NCI-H2171 treated with DMSO at 0.1 percent for 48 hours (cell line): ENCODE data around the gene TBC1D5.
A peak's percentile ranks its signal among the peaks of the same experiment; 100 is the strongest.
"Not testable (repeated sequence)": the region's sequence is repeated elsewhere in the genome, so short reads cannot be mapped to it uniquely, and the experiment has no call there.

Experiments
- DNase-seq: peaks from one replicate; lab custom pipeline; 2025; lab: John Stamatoyannopoulos, UW

Gene TBC1D5

DNA sequence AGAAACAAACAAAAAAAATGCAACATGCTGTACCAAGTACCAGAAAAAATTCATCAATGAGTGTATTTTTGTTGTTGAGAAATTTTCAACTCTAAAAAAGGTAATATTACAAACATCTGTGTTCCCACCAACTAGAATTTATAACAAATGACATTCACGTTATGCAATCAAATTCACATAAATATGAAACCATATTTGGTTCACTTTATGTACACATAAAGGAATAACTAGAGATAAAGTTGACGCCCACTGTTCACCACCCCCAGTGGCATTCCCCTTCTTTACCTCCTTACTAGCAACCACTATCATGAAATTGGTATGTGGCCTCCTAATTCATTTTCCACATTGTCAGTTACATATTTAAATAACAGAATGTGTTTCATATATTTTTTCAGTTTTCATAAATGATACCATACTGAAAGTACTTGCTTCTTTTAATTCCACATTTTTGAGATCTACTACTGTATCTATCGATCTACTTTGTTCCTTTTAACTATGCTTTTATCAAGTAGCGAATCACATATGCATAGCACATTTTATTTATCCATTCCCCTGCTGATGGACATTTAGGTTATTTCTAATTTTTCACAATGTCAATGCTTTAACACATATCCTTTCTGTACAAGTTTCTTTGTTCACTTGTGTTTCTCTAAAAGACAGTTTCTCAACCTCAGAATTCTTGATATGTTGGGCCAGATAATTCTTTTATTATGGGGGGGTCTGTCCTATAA, 34.5 kb downstream of the TBC1D5 start:
- no peak for DNase-seq

DNA sequence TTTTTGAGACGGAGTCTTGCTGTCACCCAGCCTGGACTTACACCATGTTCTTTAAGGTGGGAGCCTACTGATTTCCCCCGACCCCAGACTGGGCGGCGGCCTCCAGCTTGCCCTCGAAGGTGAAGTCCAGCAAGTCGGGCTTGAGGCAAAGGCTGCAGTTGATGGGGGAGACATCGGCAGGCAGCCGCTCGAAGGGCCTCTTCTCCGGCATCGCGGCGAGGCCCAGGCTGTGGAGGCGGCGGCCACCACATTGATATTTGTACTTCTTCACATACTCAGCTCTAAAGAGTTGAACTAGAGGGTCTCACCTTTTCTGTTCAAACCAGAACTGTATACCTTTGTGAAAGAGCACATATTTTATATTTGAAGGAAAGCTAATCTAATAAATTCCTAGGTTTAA, 36.4 kb downstream of the TBC1D5 start:
- DNase-seq, result not testable (repeated sequence)

DNA sequence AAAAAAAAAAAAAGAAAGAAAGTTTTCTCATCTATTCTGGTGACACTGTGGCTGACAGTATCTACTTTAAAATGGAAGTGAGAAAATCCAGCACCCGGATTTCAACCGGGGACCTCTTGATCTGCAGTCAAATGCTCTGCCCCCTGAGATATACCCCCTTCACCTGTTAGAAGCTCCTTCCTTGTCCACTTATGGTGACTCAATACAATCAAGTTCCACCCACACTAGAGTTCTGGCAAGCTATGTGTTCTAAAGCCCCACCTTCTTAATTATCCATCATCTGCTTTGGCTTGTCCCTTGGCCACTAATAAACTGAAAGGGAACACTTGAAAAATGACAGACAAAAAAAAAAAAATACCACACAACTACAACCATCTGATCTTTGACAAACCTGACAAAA, 42.6 kb downstream of the TBC1D5 start:
- DNase-seq, result not testable (repeated sequence)

- not testable (repeated sequence) for DNase-seq
Observed at GRCh38 chr3:17695665-17696064, 46.8 kb downstream of the TBC1D5 start.

DNA sequence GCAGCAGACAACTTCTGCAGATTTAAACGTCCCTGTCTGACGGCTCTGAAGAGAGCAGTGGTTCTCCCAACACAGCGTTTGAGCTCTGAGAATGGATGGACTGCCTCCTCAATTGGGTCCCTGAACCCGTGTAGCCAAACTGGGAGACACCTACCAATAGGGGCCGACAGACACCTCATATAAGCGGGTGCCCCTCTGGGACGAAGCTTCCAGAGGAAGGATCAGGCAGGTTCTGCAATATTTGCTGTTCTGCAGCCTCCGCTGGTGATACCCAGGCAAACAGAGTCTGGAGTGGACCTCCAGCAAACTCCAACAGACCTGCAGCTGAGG, 48.8 kb downstream of the TBC1D5 start:
- DNase-seq, result not testable (repeated sequence)

GRCh38 chr3:17692846-17693669, 49.4 kb downstream of the TBC1D5 start:
- not testable (repeated sequence) for DNase-seq

GRCh38 chr3:17687566-17687965, 54.9 kb downstream of the TBC1D5 start:
- DNase-seq, result no peak

GRCh38 chr3:17686613-17687012, 55.8 kb downstream of the TBC1D5 start:
- no peak for DNase-seq

DNA sequence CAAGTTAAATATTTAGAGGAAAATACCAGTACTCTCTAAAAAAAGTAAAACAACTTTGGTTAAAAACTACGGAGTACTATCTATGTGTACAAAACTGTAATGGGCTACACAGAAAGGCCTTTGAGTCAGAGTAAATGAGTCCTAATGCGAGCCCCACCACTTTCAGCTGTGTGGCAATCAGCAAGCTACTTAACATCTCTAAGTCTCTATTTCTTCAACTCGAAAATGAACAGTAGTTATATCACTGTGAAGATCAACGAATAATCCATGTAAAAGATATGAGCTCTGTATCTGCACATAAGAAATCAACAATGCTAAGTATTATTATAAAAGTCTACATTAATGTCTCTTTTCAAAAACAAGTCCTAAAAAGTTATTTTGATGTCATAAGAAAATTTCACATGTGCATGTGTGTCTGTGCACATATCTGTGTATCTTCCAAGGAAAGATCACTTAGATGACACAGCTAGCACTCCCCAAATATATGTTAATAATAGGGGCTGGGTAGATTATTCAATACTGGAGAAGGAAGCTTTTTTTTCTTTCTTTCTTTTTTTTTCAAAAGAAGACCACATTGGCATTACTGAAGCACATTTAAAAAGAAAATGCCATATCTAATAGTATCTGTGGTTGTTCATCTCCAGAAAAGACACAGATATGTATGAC, 58.8 kb downstream of the TBC1D5 start:
- DNase-seq, result no peak

DNA sequence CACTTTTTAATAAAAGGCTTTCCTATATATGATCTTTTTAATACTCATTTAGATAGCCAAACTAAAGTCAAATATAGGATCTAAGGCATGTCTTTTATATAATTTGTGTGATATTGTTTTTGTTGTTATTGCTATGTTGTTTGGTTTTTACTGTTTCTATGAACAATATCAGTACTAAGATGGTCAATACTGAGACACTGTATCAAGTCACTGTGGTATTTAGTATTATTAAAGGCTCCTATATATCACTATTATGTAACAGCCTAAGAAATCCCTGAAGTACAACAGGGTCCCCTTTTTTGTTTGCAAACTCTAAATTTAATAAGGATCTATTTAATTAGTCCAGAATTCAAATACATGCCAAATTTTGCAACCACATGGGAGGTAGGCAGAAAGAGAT, 61.9 kb downstream of the TBC1D5 start:
- DNase-seq, result no peak

- DNase-seq, result no peak
Observed at GRCh38 chr3:17678116-17678741, 64.2 kb downstream of the TBC1D5 start.

- no peak for DNase-seq
Observed at GRCh38 chr3:17674082-17674686, 68.2 kb downstream of the TBC1D5 start.

DNA sequence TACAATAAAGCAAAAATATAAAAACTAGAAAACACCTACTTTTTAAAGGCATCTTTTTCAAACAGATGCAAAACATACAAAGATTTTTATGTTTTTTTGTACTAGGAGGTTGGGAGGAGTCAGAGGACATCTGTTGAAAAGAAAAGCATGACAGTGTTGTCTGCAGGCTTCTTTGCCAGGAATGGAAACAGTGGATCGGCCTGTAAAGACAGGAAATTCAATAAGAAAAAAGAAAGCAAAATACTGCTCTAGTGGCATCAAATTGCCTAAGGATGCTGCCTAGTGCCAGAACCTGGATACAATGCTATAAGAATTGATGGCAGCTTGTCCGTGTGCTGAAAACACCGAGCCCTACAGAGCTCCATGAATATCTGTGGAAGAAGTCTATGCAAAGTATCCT, 69.9 kb downstream of the TBC1D5 start:
- DNase-seq, result no peak

DNA sequence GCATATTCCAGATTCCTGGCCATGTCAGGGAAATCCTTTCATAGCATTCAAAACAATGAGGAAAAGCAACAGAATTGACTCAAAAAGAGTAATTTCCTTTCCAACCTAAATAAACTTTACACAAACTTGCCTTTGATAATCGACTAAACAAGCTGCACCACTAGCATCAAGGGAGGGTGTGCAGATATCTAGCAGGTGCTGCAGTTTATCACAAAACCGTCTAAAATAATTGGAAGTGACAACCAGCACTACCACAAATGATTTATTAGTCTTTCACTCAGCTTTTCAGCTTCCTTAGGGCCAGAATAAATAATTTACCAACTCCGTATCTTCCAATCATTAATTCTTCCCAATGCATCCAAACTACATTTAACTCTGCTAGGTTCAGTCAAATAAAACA, 71.7 kb downstream of the TBC1D5 start:
- no peak for DNase-seq

GRCh38 chr3:17664923-17665322, 77.5 kb downstream of the TBC1D5 start:
- no peak for DNase-seq

- no peak for DNase-seq
Observed at GRCh38 chr3:17656264-17656663, 86.2 kb downstream of the TBC1D5 start.

DNA sequence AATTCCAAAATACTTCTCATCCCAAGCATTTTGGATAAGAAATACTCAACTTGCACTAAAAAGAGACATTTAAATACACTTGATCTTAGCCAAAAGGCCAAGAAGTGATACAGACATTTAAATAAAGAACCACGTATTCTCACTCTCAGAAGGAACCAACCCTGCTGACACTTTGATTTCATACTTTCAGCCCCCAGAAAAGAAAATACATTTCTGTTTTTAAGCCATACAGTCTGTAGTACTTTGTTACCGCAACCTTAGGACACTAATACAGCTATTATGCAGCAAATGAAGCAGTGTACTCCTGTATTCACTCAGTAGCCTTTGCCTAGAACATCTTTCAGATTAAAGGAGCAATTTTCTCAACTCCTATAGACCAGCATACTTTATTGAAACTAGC, 86.7 kb downstream of the TBC1D5 start:
- no peak for DNase-seq

- not testable (repeated sequence) for DNase-seq
Observed at GRCh38 chr3:17649748-17650147, 92.7 kb downstream of the TBC1D5 start.

GRCh38 chr3:17648630-17649355, 93.6 kb downstream of the TBC1D5 start:
- DNase-seq, result not testable (repeated sequence)

- DNase-seq, result peak; percentile 6
Observed at GRCh38 chr3:17645074-17645698, 97.2 kb downstream of the TBC1D5 start.

DNA sequence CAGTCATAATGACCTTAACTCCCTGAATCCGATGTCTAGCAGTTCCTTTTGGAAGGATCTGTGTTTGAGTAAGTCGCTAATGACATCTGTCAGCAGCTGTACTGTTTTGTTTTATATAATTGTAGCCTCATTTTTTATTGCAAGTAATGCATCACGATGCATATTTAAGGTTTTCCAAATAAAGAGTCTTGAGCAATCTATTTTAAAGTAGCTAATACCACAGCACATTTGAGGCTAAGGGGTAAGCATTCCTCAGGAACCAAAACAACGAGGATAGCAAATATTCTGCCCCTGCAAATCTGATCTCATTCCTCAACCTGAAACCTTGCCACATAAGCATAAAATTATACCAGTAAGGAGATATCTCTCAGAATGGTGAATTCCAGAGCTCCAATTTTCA, 98.7 kb downstream of the TBC1D5 start:
- DNase-seq, result no peak
